HG03175 (cell line): ENCODE data around the gene SMAD7.
A peak's percentile ranks its signal among the peaks of the same experiment; 100 is the strongest.

Experiments used
- ATAC-seq: cut with Tn5 transposase; IDR thresholded peaks from one replicate; pipeline ENCODE4 v1.9.1; 2021; ENCODE audit warnings: mild to moderate bottlenecking, moderate library complexity; ENCODE audit not compliant: unreplicated experiment

Gene SMAD7

DNA sequence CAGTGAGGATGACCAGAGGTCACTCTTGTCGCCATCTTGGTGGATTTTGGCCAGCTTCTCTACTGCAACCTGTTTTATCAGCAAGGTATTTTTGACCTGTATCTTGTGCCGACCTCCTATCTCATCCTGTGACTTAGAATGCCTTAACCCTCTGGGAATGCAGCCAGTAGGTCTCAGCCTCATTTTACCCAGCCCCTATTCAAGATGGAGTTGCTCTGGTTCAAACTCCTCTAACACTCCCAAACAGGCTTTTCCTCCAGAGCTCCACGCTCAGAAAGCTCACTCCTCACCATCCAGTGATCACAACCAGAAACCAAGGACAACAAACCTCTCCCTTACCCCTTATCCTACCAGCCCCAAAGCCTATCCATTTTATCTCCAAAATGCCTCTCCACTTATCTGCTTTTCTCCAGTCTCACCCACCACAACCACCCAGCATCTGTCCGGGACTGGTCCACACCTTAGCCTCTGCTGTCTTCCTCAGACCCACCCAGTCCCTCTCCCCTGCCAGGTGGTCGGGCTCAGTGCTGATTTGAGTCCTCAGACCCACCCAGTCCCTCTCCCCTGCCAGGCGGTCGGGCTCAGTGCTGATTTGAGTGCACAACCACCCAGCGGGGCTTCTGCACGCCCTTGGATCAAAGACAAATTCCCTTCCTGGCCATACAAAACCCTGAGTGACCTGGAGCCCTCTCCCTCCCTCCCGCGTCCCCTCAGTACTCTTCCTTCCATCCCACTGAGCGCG is 11.7 kb upstream of the SMAD7 start:
- ATAC-seq, result no peak

DNA sequence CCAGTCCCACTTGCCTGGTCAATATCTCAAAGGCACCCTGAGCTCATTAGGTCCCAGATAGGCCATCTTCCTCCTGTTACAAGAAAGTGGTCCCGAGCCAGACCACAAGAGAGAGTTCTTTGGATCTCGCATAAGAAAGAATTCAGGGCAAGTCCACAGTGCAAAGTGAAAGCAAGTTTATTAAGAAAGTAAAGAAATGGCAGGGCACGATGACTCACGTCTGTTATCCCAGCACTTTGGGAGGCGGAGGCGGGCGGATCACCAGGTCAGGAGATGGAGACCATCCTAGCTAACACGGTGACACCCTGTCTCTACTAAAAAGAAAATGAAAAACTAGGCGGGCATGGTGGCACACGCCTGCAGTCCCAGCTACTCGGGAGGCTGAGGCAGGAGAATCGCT is 10.8 kb upstream of the SMAD7 start:
- ATAC-seq, result no peak

DNA sequence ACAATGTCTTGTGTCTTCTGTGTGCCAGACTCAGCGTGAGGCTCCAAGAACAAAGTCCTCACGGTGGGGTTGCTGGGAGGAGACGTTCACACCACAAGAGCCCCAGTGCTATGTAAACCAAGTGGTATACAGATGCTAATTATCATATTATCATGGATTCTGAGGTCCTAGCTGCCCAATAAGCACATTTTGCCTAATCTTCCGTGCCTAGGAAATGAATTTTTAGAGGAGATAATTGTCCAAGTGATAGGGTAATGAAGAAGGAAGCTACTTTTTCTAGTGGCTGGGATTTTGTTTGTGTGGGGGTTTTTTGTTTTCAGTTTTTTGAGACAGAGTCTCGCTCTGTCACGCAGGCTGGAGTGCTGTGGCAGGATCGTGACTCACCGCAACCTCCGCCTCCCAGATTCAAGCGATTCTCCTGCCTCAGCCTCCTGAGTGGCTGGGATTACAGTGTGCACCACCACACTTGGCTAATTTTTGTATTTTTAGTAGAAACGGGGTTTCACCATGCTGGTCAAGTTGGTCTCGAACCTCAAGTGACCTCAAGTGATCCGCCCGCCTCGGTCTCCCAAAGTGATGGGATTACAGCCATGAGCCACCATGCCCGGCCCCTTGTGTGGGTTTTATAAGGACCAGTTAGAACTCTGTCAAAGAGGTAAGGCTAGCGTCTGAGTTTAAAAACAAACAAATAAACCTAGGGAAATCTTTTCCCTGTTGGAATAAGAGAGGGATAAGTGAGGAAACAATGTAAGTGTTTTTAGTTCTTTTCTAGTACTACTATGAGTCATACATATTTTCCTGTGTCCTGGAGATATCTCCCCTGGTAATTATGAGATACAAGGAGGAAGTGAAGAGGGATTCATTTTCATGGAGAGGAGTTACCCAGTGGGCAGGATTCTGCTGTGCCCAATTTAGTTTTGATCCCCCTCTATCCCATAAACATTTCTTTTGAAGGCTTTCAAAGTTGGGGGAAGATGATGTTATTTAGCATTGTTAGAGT is 9.5 kb upstream of the SMAD7 start:
- ATAC-seq, result no peak

DNA sequence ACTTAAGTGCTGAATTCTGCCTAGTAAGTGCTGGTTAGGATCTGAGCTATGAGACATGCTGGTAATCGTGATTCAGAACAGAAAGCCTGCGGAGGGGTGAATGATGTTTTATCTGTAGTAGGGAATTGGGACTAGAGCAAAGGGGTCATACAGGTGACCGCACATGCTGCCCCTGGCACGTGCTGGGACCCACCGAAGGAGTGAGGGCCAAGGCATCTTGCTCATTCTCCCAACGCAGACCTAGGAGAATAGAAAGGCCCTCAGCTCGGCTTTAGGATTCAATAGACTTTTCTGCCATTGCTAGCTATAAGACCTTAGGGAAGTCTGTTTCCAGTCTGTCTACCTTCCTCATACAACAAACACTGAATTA is 8.8 kb upstream of the SMAD7 start:
- no peak for ATAC-seq

DNA sequence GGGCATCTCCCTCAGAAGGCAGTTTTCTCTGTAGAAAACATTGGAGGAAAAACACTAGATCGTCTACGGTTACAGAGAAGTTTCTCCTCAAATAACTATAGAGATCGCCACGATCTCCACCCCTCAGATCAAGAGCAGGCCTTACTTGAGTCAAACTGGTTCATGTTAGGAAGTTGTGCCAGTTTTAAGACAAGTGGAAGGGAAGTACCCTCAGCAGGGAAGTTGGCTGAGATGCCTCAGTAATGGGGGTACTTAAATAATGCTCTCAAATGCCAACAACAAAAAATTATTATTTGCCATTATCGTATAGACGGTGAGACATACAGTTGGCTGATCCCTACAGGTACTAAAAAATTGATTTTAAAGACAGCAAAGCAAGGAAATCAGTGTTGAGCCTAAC is 8.2 kb upstream of the SMAD7 start:
- ATAC-seq, result no peak

DNA sequence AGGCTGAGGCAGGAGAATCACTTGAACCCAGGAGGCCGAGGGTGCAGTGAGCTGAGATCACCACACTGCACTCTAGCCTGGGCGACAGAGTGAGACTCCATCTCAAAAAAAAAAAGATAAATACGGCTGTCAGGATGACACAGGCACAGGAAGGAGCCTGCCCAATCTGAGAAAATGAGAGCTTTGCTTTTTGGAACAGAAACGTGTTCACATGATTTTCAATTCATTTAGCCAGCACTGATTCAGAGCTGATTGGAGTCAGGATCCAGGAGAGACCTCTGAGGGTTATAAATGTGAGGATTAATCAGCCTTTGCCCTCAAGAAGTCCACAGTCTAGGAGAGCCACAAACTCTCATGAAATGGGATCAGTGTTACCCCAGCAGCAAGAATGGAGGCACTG is 6.9 kb upstream of the SMAD7 start:
- no peak for ATAC-seq

DNA sequence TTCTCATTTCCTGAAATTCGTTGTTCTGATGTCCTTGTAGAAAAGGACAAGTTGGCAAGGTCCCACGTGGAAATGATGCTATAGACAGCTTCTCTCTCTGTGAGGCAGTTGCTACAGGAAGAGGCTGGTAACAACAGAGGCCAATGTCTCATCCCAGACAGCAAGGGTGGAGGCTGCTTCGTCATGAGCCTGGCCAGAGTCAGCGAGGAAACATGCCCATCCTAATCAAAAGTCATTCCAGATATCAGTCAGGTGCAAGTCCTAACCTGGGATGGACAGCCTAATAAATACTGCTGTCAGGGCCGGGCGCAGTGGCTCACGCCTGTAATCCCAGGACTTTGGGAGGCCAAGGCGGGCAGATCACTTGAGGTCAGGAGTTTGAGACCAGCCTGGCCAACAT is 6.4 kb upstream of the SMAD7 start:
- ATAC-seq, result no peak

DNA sequence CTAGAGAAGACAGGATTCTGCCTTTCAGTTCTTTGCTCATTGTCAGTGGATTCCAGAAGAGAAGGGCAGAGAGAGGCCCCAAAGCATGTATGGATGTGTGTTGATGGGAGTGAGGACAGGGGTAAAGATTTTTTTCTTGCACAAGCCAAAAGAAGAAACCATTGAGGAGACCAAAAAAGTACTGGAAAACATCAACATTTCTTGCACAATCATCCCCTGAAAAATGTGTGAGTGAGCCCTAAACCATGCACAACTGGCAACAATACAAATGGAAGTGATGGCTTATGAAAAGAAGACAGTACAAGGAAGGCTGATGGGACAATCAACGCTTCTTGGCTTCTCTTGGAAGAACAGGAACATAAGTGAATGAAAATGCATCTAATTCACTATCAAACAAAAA is 5.6 kb upstream of the SMAD7 start:
- ATAC-seq, result no peak

DNA sequence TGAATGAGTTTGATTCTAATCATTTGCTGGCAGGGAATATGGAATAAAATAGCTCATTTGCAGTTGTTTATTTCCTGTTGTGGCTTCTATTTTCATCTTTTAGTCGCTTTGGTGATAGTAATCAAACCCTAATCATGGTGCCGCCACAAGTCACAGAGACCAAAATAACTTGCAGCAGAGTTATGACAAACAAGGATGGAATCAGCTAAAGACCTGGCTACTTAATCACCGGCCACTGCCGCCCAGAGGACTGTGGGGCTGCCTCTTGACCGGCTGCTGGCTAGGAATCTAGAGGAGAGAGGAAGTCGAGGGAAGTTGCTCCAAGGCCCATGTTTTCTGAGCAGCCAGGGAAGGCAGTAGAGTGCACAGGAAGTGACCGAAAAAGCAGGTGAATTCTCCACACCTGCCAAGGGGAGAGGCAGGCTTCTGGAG is 5.1 kb upstream of the SMAD7 start:
- no peak for ATAC-seq

DNA sequence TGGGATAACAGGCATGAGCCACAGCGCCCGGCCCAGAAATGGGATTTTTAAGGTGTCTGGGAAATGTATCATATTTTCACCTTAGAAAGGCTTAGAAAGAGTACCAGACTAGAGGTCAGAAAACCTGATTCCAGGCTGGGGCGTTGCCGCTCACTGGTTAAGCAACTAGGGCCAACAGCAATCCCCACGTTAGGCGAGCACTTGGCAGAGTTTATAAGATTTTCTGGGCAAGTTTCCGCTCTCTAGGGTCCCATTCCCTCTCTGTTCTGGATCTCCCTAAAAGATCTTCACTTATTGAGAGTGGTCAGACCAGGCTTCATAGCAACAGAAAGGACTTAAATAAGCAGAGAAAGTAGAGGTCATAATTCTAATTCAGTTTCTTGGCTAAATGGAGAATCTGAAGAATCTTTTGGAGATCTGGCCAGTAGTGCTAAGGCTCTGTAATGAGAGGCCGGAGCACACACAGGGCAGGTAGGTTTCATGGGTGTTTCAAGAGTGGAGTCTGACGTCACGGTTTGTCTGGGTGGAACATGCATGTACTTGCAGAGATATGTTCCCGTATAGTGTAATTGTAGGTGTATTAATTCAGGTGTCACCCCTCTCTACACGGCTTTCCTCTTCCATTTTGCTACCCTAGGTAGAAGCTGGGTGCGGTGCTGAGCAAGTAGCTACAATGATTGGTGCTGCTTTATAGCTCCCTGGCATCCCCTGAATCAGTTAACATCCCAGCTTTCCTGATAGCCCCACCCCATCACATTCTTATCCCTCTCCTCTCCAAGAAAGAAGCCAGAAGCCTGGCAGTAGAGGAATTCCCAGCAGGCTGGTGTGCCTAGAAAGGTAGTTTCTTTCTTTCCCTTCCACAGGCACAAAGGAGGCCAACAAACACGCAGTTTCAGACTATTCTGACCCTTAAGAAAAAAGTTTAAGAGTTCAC is 4.4 kb upstream of the SMAD7 start:
- ATAC-seq, result no peak

DNA sequence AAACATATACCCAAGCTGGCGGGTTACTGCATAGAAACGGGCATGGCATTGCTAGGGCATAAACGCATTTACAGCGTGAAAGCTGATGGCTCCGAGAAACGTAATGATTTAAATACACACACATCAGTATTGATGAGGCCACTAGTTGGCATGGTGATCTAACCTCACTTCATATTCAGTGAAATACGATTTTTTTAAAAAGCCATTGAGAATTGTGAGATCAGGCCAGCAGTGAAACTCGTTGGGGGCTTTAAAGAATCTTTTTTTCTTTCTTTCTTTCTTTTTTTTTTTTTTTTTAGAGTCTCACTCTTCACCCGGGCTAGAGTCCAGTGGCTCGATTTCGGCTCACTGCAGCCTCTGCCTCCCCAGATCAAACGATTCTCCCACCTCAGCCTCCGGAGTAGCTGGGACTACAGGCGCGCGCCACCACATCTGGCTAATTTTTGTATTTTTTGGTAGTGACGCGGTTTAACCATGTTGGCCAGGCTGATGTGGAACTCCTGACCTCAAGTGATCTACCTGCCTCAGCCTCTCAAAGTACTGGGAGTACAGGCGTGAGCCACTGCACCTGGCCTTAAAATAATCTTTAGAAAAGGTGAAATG is 2.4 kb upstream of the SMAD7 start:
- ATAC-seq, result peak; percentile 5

DNA sequence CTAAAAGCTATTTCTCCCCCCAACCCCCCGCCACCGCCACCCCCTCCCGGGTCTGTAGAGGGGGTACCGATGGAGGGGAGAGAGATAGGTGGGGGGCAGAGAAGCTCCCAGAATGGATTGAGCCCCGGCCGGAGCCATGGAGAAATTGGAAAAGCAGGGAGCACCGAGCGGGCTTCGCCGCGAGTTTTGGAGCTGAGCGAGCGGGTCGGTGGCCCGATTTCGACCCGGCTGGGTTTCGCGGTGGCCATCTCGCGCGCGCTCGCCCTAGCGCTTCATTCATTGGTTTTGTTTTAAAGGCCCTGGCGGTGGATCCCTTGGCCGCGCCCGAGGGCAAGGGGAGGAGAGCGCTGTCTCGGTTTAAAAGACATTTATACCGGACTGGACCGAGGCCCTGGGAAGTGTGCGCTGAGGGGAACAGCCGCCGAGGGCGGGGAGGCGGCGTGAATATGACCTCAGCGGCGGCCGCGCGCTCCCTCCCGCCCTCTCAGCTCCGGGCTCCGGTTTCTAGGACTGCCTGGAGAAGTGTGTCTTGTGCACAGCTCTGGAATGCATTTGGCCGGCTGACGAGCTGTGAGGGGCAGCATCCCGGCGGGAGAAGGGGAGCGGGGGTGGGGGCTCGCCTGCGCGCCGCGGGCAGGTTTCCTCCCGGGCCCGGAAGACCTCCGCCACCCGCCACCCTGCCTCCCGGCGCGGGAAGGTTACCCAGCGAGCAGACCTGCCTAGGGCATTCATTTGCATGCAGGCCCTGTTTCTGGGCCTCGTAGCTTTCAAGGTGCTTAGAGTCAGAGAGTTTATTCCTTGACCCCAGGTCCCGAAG is 1.7 kb upstream of the SMAD7 start:
- peak; percentile 35 for ATAC-seq

DNA sequence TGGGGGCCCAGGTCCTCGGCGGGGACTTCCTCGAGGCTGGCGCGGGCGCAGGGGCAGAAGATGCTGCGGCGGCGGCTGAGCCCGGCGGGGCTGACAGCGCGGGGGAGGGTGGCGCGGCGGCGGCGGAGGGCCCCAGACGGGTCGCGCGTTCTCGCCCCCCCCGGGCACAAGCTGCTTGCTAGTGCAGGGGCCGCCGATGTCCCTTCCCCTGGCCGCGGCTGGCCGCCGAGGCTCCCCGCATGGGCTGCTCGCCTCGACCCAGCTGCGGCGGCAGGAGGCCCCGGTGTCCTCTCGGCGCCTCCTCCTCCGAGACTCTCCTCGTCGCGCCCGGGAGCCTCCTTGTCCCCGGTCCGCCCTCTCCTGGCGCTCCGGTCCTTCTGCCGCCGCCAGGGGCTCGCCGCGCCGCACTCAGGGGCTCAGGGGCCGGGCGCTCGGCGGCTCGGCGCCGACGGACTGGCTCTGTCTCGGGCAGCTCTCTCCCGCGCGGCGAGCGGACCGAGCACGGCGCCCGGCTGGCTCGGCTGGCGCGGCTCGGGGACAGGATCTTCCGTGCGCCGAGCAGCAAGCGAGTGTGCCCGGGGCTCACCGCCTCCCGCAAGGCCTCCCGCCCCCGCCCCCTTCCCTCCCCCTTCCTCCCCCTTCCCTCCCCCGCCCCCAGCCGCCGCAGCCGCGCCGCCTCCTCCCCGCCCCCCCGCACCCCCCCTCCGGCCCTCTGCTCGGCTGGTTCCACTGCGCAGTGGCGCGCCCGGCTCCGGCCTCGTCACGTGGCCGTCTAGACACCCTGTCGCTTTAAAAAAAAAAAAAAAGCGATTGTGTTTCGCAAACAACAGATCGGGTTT is 902 bp upstream of the SMAD7 start:
- ATAC-seq, result peak; percentile 39

DNA sequence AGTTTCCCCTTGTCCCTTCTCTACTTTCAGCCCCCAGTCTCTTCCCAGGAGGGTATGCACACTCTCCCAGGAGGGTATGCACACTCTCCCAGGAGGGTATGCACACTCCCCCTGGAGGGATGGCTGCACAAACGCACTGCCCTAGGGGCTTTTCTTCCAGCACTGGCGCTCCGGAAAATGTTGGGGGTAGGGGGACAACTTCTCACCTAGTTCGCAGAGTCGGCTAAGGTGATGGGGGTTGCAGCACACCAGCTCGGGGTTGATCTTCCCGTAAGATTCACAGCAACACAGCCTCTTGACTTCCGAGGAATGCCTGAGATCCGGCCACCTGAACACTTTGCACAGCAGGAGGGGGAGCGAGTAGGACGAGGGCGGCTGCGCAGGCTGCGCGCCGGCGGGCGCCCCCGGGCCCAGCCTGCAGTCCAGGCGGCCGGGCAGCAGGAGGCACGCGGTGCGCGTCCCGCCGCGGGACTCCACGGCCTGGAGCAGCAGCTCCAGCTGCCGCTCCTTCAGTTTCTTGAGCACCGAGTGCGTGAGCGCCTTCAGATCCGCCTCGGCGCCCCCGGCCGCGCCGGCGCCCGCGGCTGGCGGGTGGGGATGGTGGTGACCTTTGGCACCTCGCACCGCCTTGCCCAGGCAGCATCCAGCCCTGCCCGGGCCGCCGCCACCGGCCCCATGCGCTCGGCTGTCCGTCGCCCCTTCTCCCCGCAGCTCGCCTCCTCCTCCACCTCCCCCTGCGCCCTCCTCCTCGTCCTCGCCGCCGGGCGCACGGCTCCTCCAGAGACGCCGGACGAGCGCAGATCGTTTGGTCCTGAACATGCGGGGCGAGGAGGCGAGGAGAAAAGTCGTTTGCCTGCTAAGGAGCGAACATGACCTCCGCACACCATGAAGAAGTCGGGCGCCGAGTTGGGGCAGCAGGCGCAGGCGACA is 894 bp downstream of the SMAD7 start:
- ATAC-seq, result no peak

DNA sequence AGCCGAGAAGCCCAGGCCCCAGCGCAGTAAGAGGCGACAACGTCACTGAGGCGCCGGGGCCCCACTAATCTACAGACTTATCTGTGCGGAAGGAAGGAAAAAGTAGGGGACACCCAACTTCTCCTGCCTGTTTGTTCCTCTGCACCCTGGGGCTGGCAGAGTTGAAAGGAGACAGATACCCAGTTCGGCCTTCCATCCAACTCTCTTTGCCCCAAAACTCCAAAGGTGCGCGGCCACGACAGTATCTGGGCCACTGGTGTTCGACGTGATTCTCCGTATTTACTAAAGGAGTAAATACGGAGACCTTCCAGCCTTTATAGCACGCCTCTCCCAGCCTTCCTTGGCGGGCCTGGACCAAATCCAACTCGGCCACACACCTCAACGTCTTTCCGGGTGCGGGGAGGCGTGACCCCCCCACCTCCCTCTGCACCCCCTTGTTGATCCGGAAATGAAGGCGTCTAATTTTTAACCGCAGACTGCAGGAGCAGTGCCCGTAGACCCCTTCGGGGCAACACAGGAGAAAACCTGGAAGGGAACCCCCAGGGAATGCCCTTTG is 1.6 kb downstream of the SMAD7 start:
- ATAC-seq, result no peak

DNA sequence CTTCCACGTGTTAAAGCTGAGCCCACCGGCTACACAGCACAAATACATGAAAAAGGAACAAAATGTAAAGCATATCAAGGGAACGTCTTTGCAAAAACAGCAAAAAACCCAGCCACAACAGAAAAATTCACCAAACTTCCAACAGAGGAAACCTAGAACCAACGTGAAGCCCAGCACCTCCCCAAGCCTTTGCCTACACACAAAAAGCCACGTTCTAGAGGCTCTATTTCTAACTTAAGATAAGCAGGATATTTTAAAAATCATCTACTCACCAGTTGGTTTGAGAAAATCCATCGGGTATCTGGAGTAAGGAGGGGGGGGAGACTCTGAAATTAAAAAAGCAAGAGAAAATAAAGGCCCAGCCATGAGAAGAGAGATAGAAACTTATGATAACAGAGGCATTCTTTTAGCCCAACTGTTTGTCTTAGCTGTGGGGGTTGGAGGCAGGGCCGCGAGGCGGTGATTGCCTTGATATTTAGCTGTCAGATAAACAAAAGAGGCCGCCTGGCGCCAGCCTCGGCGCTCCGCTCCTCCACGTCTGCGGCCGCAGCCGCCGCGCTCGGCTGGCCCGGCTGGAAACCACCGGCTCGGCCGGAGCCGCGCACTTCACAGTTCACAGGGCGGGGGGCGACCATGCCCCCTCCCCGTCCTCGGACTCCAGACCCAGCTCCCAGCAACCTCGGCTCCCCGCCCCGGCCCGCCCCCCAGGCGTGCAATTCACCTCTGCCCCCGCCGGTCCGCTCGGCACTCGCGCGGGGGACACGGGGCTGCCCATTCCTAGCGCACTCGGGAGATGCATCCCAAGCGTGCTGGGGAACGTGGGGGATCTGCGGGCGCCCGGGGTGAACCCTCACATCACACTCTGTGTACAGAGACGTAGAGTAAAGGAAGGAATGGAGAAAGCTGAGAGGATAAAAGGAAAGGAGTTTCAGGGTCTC is 2.4 kb downstream of the SMAD7 start:
- ATAC-seq, result no peak
